IMR-90 (cell line): ENCODE results near the gene MTHFD2L. TPM values are rescaled to one million over a fixed set of nuclear protein-coding genes. Genes with fewer than 3 reads are reported as not detected.

ENCODE experiments used
- ATAC-seq: fragments of 200-7000 bp; cut with Tn5 transposase; 2 replicates; pipeline ENCODE4 v1.9.1; 2020; ENCODE audit warnings: low read depth, mild to moderate bottlenecking, moderate library complexity
- BruUV-seq: library from RNA; stranded (reverse); fragments of 400-500 nt; replicated peaks from 2 replicates; lab custom pipeline; 2021; lab: Mats Ljungman, UMichigan
- CTCF ChIA-PET: fragments of 300-600 bp; formaldehyde crosslinking; extraction: SDS; loops from one replicate; lab custom pipeline; 2021; ENCODE audit warnings: antibody characterized with exemption; lab: Yijun Ruan, JAX
- POLR2A ChIA-PET: fragments of 300-600 bp; sonication (Branson Sonifier 250); formaldehyde crosslinking; loops from one replicate; lab custom pipeline; 2022; ENCODE audit warnings: antibody characterized with exemption; ENCODE audit not compliant: unreplicated experiment; lab: Charles Lee
- DNase-seq: peaks from one replicate; pipeline ENCODE4 v3.0.0; 2013
- H2AFZ ChIP-seq: replicated peaks from 2 replicates; pipeline ENCODE3; 2013; ENCODE audit warnings: low read length, mild to moderate bottlenecking; ENCODE audit not compliant: poor library complexity
- H2AK5ac ChIP-seq: 2 replicates; pipeline ENCODE4 v1.6.1; 2013; ENCODE audit warnings: low read depth, low read length, inconsistent platforms
- H2AK9ac ChIP-seq: replicated peaks from 2 replicates; pipeline ENCODE3; 2013; ENCODE audit warnings: mild to moderate bottlenecking, low read depth, low read length, moderate library complexity; ENCODE audit not compliant: poor library complexity
- H2BK120ac ChIP-seq: 2 replicates; pipeline ENCODE4 v1.6.1; 2013; ENCODE audit warnings: low read depth, low read length, inconsistent platforms
- H2BK15ac ChIP-seq: 3 replicates; pipeline ENCODE4 v1.6.1; 2013; ENCODE audit warnings: low read depth, low read length, inconsistent platforms
- H2BK20ac ChIP-seq: 2 replicates; pipeline ENCODE4 v1.6.1; 2013; ENCODE audit warnings: low read depth, mild to moderate bottlenecking, inconsistent platforms, low read length, moderate library complexity
- H2BK5ac ChIP-seq: 2 replicates; pipeline ENCODE4 v1.6.1; 2013; ENCODE audit warnings: mild to moderate bottlenecking, low read depth, low read length, inconsistent platforms; ENCODE audit not compliant: poor library complexity, severe bottlenecking
- H3K14ac ChIP-seq: replicated peaks from 2 replicates; pipeline ENCODE4 v1.6.1; 2013; ENCODE audit warnings: low read depth, low read length, inconsistent platforms
- H3K18ac ChIP-seq: 2 replicates; pipeline ENCODE4 v1.6.1; 2013; ENCODE audit warnings: low read depth, low read length, control low read depth
- H3K23ac ChIP-seq: 2 replicates; pipeline ENCODE4 v1.6.1; 2013; ENCODE audit warnings: low read depth, low read length, inconsistent platforms
- H3K27ac ChIP-seq: 2 replicates; pipeline ENCODE4 v1.5.1; 2013; ENCODE audit warnings: mild to moderate bottlenecking, control low read depth, low read length; ENCODE audit not compliant: insufficient read depth
- H3K27me3 ChIP-seq: 2 replicates; pipeline ENCODE4 v1.6.1; 2013; ENCODE audit warnings: low read length; ENCODE audit not compliant: control insufficient read depth, insufficient read depth
- H3K36me3 ChIP-seq: 2 replicates; pipeline ENCODE4 v1.6.1; 2013; ENCODE audit warnings: low read length, mixed read lengths; ENCODE audit not compliant: control insufficient read depth, insufficient read depth
- H3K4ac ChIP-seq: 2 replicates; pipeline ENCODE4 v1.6.1; 2013; ENCODE audit warnings: low read depth, low read length, inconsistent platforms
- H3K4me1 ChIP-seq: 2 replicates; pipeline ENCODE4 v1.6.1; 2013; ENCODE audit warnings: low read length, mixed read lengths; ENCODE audit not compliant: control insufficient read depth, insufficient read depth
- H3K4me2 ChIP-seq: 2 replicates; pipeline ENCODE4 v1.6.1; 2013; ENCODE audit warnings: low read depth, mild to moderate bottlenecking, control low read depth, low read length, moderate library complexity
- H3K4me3 ChIP-seq: 2 replicates; pipeline ENCODE4 v1.5.1; 2013; ENCODE audit warnings: low read depth, mild to moderate bottlenecking, control low read depth, low read length, moderate library complexity; ENCODE audit not compliant: insufficient read depth
- H3K56ac ChIP-seq: 2 replicates; pipeline ENCODE4 v1.6.1; 2013; ENCODE audit warnings: low read length, inconsistent platforms; ENCODE audit not compliant: insufficient read depth; ENCODE audit errors: extremely low read depth
- H3K79me1 ChIP-seq, 2 experiments: 2 replicates each; pipeline ENCODE4 v1.6.1; 2013; ENCODE audit warnings: low read length in 2 of 2, inconsistent platforms in 1 of 2, low read depth in 1 of 2
- H3K9ac ChIP-seq: 2 replicates; pipeline ENCODE4 v1.6.1; 2013; ENCODE audit warnings: low read depth, low read length, control low read depth
- H3K9me1 ChIP-seq: 2 replicates; pipeline ENCODE4 v1.6.1; 2013; ENCODE audit warnings: low read length, inconsistent platforms; ENCODE audit not compliant: insufficient read depth
- H3K9me3 ChIP-seq: 2 replicates; pipeline ENCODE4 v1.6.1; 2013; ENCODE audit warnings: low read length; ENCODE audit not compliant: control insufficient read depth, insufficient read depth
- H4K20me1 ChIP-seq: 2 replicates; pipeline ENCODE4 v1.6.1; 2013; ENCODE audit warnings: low read length, inconsistent platforms; ENCODE audit not compliant: insufficient read depth
- H4K5ac ChIP-seq: 2 replicates; pipeline ENCODE4 v1.6.1; 2013; ENCODE audit warnings: mild to moderate bottlenecking, low read depth, low read length, control low read depth
- H4K8ac ChIP-seq, 2 experiments: 2 replicates each; pipeline ENCODE4 v1.6.1; 2013; ENCODE audit warnings: low read depth in 2 of 2, low read length in 2 of 2, control low read depth in 1 of 2, inconsistent platforms in 1 of 2
- H4K91ac ChIP-seq: 2 replicates; pipeline ENCODE4 v1.6.1; 2013; ENCODE audit warnings: low read depth, low read length, inconsistent platforms; ENCODE audit not compliant: insufficient read depth
- WGBS, 2 experiments: methylation state at CpG; one replicate each; pipeline versions ENCODE4 v1.1.5 to v1.1.7; 2013; ENCODE audit warnings: missing lambda C conversion rate in 2 of 2; ENCODE audit not compliant: insufficient read length in 1 of 2; ENCODE audit errors: extremely low coverage in 2 of 2; 5-methylcytosine and 5-hydroxymethylcytosine counted together
- dilution Hi-C: fragments of 300-500 bp; cut with HindIII; formaldehyde crosslinking; loops from one replicate; pipeline ENCODE4 v1.14.3; 2018; ENCODE audit warnings: low sequenced_read_pairs; ENCODE audit not compliant: unreplicated experiment
- in situ Hi-C: fragments of 300-500 bp; cut with MboI; formaldehyde crosslinking; loops from 3 replicates; pipeline ENCODE4 v1.14.3; 2019; ENCODE audit warnings: low sequenced_read_pairs, inconsistent platforms, mixed read lengths
- intact Hi-C: fragments of 100-400 bp; cut with micrococcal nuclease; formaldehyde crosslinking; loops from 2 replicates; pipeline ENCODE4 v1.10.0; 2022
- polyA plus RNA-seq, 3 experiments: library from polyadenylated mRNA; depleted of rRNA; stranded (reverse); fragments of >200 nt; gene quantifications; 2 replicates each; pipeline ENCODE4 v1.2.3, GENCODE V29; 2012; ENCODE audit warnings: low replicate concordance in 1 of 3
- total RNA-seq: library from RNA; depleted of rRNA; stranded (reverse); fragments of >200 nt; gene quantifications from 2 replicates; pipeline ENCODE4 v1.2.3, GENCODE V29; 2012
- TF ChIP-seq, protein P1 (sequence below): conservative IDR thresholded peaks from 2 replicates; pipeline ENCODE4 v1.5.1; 2012; ENCODE audit warnings: mild to moderate bottlenecking, low read depth, low read length, improper control_type of control experiment

MTHFD2L gene
- total and polyA plus RNA-seq, 2 of the 4 experiments (the other 2 are of a cell fraction): 2.8 to 4.3 TPM

GRCh38 chr4:74260036-74260435, 102.1 kb downstream of the MTHFD2L start:
- H3K56ac ChIP-seq: no peak overlapping the region
- no peak overlapping the region for H2BK5ac ChIP-seq
- no peak overlapping the region for H2AFZ ChIP-seq
- H4K8ac ChIP-seq: no peak overlapping the region
- no peaks in the 10 kb centered on the region for H3K36me3 ChIP-seq
- H3K27ac ChIP-seq: no peak overlapping the region
- no peak overlapping the region for H3K18ac ChIP-seq
- no peak overlapping the region for H2BK15ac ChIP-seq
- no peak overlapping the region for H4K5ac ChIP-seq
- H2BK120ac ChIP-seq: no peak overlapping the region
- TF ChIP-seq, protein P1, sequence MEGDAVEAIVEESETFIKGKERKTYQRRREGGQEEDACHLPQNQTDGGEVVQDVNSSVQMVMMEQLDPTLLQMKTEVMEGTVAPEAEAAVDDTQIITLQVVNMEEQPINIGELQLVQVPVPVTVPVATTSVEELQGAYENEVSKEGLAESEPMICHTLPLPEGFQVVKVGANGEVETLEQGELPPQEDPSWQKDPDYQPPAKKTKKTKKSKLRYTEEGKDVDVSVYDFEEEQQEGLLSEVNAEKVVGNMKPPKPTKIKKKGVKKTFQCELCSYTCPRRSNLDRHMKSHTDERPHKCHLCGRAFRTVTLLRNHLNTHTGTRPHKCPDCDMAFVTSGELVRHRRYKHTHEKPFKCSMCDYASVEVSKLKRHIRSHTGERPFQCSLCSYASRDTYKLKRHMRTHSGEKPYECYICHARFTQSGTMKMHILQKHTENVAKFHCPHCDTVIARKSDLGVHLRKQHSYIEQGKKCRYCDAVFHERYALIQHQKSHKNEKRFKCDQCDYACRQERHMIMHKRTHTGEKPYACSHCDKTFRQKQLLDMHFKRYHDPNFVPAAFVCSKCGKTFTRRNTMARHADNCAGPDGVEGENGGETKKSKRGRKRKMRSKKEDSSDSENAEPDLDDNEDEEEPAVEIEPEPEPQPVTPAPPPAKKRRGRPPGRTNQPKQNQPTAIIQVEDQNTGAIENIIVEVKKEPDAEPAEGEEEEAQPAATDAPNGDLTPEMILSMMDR: no peak
- H3K27me3 ChIP-seq: no peaks in the 10 kb centered on the region
- no peaks in the 10 kb centered on the region for H3K9me1 ChIP-seq
- H4K20me1 ChIP-seq: no peaks in the 10 kb centered on the region
- H3K79me1 ChIP-seq: no peaks in the 10 kb centered on the region
- ChIA-PET POLR2A (no interaction called here), CTCF (no interaction called here)
- no peak overlapping the region for H3K4me3 ChIP-seq
- no peaks in the 10 kb centered on the region for H3K4me1 ChIP-seq
- no CpG with 5 or more reads among the region's 1 CpG for WGBS, 2 experiments
- in situ Hi-C loops: no loop called here
- H3K14ac ChIP-seq: no peak overlapping the region
- no peak overlapping the region for H4K91ac ChIP-seq
- dilution Hi-C loops: no loop called here
- DNase-seq (no peak), ATAC-seq (no peak)
- BruUV-seq: no TSS peak
- H2BK20ac ChIP-seq: no peak overlapping the region
- H3K23ac ChIP-seq: no peak overlapping the region
- no peak overlapping the region for H2AK5ac ChIP-seq
- H3K4ac ChIP-seq: no peak overlapping the region
- no peaks in the 10 kb centered on the region for H3K9me3 ChIP-seq
- H2AK9ac ChIP-seq: no peak overlapping the region
- H3K4me2 ChIP-seq: no peak overlapping the region
- intact Hi-C loops: no loop called here
- no peak overlapping the region for H3K9ac ChIP-seq
